Epithelial cell of esophagus (primary cell): Measurements from ENCODE around the gene STAB1.
"Not testable (repeated sequence)": the region's sequence is repeated elsewhere in the genome, so short reads cannot be mapped to it uniquely, and the experiment has no call there.

Source experiments
- DNase-seq: peaks from one replicate; pipeline ENCODE4 v3.0.0; 2010; ENCODE audit warnings: low read depth
- H3K4me3 ChIP-seq: 2 replicates; pipeline ENCODE4 v1.5.1; 2011; ENCODE audit warnings: mild to moderate bottlenecking, low read length, control low read depth
- TF ChIP-seq, protein P1 (sequence below): IDR thresholded peaks from 2 replicates; pipeline ENCODE4 v1.5.1; 2011; ENCODE audit warnings: low read depth, mild to moderate bottlenecking, low read length, control low read depth, inconsistent platforms; ENCODE audit not compliant: insufficient read depth; ENCODE audit errors: missing control alignments

The STAB1 gene

DNA sequence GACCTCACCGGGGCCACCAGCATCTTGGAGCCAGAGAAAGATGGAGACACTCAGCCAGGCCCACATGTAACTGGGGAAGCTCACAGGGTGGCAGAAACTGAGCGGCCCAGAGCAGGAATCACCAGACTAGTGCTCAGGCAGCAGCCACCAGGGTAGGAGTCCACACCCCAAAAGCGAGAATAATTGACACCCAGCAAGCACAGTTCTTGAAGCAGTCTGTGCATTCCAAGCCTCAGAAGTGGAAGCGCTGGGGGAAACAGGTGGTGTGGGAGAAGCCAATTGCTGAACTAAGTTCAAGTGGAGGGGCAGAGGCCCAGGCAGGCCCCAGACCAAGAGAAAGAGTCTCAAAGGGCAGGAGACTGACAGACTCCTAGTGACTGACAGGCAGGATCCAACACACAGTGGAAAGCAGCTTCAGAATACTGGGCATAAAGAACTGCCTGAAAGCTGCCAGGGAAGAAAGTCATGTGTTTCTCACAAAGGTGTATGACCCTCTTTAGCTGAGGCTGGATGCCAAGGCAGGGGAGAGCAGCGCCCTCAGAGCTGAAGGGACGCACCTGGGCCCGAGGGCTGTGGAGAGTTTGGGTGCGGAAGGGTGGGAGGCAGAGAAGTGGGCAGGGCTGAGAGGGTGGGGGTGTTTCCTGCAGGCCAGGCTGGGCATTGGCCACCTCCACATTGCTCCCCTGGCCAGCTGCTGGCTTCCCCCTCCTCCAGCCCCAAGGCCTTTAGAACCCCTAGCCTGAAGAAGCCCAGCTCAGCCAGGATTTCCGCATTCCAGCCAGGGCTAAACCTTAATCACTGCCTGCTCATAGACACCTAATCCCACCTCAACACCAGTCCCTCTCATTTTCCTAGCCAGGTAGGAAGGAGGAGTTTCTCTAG is 30.8 kb downstream of the STAB1 start:
- TF ChIP-seq, protein P1, sequence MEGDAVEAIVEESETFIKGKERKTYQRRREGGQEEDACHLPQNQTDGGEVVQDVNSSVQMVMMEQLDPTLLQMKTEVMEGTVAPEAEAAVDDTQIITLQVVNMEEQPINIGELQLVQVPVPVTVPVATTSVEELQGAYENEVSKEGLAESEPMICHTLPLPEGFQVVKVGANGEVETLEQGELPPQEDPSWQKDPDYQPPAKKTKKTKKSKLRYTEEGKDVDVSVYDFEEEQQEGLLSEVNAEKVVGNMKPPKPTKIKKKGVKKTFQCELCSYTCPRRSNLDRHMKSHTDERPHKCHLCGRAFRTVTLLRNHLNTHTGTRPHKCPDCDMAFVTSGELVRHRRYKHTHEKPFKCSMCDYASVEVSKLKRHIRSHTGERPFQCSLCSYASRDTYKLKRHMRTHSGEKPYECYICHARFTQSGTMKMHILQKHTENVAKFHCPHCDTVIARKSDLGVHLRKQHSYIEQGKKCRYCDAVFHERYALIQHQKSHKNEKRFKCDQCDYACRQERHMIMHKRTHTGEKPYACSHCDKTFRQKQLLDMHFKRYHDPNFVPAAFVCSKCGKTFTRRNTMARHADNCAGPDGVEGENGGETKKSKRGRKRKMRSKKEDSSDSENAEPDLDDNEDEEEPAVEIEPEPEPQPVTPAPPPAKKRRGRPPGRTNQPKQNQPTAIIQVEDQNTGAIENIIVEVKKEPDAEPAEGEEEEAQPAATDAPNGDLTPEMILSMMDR: no peak
- H3K4me3 ChIP-seq: no peak overlapping the region
- DNase-seq: peak; percentile 87

GRCh38 chr3:52526671-52527038 is 31.5 kb downstream of the STAB1 start:
- not testable (repeated sequence) for DNase-seq, H3K4me3 ChIP-seq

DNA sequence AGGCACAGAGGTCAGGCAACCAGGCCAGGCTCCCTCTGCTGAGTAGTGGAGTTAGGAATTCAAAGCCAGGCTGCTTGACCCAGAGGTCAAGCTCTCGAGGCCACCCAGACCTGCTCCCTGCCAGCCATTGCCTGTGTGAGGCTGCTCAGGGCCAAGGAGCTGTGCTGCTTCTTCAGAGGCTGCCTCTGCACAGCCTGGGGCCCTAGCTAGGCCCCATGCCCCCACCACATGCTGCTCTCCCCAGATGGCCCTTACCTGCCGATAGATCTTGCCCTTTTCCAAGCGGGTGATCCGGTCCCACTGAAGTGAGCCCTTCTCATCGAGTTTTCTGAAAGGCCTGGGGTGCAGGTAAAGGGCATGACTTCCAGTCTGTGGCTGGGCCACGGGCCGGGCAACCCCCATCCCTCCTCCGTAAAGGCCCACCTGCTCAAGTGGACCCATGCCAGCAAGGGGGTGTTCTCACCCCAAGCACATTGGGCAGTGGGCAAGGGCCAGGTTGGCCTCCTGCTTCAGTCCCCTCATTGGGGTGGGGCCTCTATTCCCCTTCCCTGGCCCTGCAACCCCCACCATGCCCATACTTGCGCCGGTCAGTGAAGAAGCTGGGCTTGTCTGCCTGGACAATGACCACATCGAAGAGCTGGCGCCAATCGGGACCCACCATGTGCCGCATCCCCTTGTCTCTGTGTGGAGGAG is 32.0 kb downstream of the STAB1 start:
- H3K4me3 ChIP-seq: no peak overlapping the region
- TF ChIP-seq, protein P1: no peak
- no peak for DNase-seq

DNA sequence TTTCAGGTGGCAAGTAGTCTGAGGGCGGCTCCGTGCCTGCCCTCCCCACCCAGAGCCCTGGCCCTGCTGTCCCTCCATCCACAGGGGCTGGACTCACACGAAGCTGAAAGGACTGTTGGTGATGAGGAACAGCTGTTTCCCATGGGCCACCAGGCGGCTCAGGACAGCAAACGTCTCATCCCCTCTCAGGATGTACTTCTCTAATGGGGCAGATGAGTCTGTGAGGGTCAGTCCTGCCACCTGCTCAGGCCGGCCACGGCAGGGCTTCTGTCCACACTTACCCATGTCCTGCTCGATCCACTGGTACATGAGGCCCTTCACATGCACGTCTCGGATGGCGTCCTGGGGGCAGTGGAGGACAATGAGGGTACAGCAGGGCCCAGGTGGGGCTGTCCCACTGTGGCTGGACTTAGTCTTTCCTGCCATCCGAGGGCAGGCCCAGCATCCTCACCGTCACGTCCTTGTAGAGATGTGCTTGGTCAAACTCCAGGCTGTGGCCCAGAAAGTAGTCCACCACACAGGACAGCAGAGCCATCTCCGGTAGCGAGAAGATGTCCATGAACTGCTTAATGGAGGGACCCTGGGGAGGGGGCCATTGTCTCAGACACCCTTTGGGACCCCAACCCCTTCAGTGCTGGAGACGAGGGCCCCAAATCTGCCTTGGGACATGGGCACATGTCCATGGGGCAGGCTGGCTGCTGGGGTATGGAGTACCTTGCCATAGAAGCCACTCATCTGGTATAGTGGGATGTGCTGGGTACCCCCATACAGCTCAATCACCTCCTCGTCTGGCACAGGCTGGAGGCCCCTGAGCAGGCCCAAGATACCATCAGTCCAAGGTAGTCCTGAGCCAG is 32.8 kb downstream of the STAB1 start:
- H3K4me3 ChIP-seq: no peak overlapping the region
- TF ChIP-seq, protein P1: no peak
- DNase-seq: no peak

DNA sequence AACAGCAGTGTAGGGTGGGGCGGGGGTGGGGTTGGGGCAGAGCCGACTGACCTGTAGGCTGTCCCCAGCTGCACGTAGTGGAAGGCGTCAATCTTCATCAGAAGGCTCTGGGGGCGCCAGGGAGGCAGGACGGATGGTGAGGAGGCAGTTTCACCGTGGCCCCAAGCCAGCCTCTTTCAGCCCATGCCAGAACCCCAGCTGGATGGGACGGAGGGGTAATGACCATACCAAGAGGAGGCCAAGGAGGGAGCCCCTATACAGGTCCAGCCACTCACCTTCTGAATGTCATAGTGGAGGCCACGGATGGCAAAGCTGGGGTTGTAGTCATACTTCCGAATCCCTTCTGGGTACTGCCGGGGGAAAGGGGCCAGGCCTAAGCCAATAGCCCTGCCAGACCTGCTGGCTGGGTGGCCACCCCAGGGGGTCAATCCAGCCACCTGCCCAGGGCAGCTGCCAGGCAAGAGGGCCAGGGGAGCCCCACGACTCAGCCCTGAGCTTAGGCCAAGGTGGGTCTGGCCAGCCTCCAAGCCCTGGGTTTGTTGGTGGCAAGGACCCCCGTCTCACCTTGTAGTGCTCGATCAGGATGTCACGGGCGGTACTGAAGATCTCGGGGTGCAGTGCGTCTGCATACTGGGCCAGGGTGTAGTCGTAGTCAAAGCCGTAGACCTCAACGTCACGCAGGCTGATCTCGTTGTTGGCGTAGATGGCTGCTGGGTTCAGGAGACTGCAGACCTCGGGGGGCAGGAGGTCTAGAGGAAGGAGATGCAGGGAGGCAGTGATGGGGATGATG is 33.6 kb downstream of the STAB1 start:
- no peak overlapping the region for H3K4me3 ChIP-seq
- DNase-seq: no peak
- TF ChIP-seq, protein P1: no peak

GRCh38 chr3:52529376-52530333 is 34.5 kb downstream of the STAB1 start:
- no peak for DNase-seq
- TF ChIP-seq, protein P1: no peak
- H3K4me3 ChIP-seq: no peak overlapping the region
